ENCODE results near the gene LAMA3. TPM values are rescaled to one million over a fixed set of nuclear protein-coding genes. Genes with fewer than 3 reads are reported as not detected.

Gene LAMA3
- total and polyA plus RNA-seq, 2 donors (not counting 3 experiments of a cell fraction or from before 2014, with no cell fraction given) = 2.6 to 12.3 TPM

- Histone ChIP-seq H3K4me3 (replicated peaks in 1 of 3; ENCODE audit: insufficient read depth in 1 of 3, low read depth in 1 of 3, low read length in 3 of 3) (no peak overlapping the region), H3K36me3 (ENCODE audit: control insufficient read depth in 2 of 2, extremely low read depth in 1 of 2, insufficient read depth in 2 of 2, low read length in 2 of 2) (no peaks in the 10 kb centered on the region), H4K20me1 (replicated peaks; ENCODE audit: control insufficient read depth, extremely low read depth, insufficient read depth, low read length) (no peaks in the 10 kb centered on the region), H3K27ac (ENCODE audit: insufficient read depth, low read depth, low read length) (no peak overlapping the region), H3K4me2 (ENCODE audit: insufficient read depth, low read length) (no peak overlapping the region), H3K79me2 (ENCODE audit: control insufficient read depth, insufficient read depth, low read length) (no peaks in the 10 kb centered on the region), H3K9me1 (replicated peaks; ENCODE audit: control insufficient read depth, extremely low read depth, insufficient read depth, low read length) (no peaks in the 10 kb centered on the region), H3K9me3 (replicated peaks; ENCODE audit: control insufficient read depth, insufficient read depth, low read length) (no peaks in the 10 kb centered on the region), H3K9ac (replicated peaks; ENCODE audit: extremely low read depth, insufficient read depth, low read length) (no peak overlapping the region), H2AFZ (ENCODE audit: low read depth, low read length) (no peak overlapping the region), H3K27me3 (ENCODE audit: control insufficient read depth in 2 of 2, insufficient read depth in 2 of 2, low read length in 2 of 2) (no peaks in the 10 kb centered on the region), H3K4me1 (ENCODE audit: control insufficient read depth, extremely low read depth, insufficient read depth, low read length) (no peaks in the 10 kb centered on the region)
- ChIA-PET POLR2A (no interaction called here), CTCF (interaction anchor here (1.1 kb wide), 1 partner anchor 15 kb away, joined by 4 read pairs; no protein-coding TSS in a partner anchor)
- DNase-seq (ENCODE audit: low read depth, low spot score) (no peak), FAIRE-seq (no peak)
- dilution Hi-C loops (cut with MboI; ENCODE audit: extremely low pct_ligation_motif_present, low sequenced_read_pairs) (no loop called here), intact Hi-C loops (cut with micrococcal nuclease) (no loop called here)
- BruUV-seq (replicated peaks) = no TSS peak
- TF ChIP-seq POLR2AphosphoS5 (IDR thresholded peaks at IDR 0.05; ENCODE audit: insufficient read depth, low read depth, low read length) (no peak), EZH2 (IDR thresholded peaks at IDR 0.05; ENCODE audit: borderline replicate concordance, low read depth, low read length, severe bottlenecking) (no peak), JUN (IDR thresholded peaks at IDR 0.05; ENCODE audit: borderline replicate concordance, insufficient read depth, insufficient read length, low read depth) (no peak), MAX (IDR thresholded peaks at IDR 0.05; ENCODE audit: insufficient read depth, insufficient read length) (no peak)
Observed at GRCh38 chr18:23887493-23887892, 198.2 kb downstream of the LAMA3 start.

GRCh38 chr18:23888881-23889280, 199.6 kb downstream of the LAMA3 start:
- CTCF ChIA-PET = no interaction called here
- no peak for TF ChIP-seq JUN (IDR thresholded peaks at IDR 0.05; ENCODE audit: borderline replicate concordance, insufficient read depth, insufficient read length, low read depth)
- TF ChIP-seq MAX (IDR thresholded peaks at IDR 0.05; ENCODE audit: insufficient read depth, insufficient read length) = no peak
- no peak for TF ChIP-seq GATA2 (IDR thresholded peaks at IDR 0.05; ENCODE audit: insufficient read depth, insufficient read length, low read depth, low read length)
- TF ChIP-seq EZH2 (IDR thresholded peaks at IDR 0.05; ENCODE audit: borderline replicate concordance, low read depth, low read length, severe bottlenecking) = no peak
- TF ChIP-seq CTCF (IDR thresholded peaks at IDR 0.05; ENCODE audit: extremely low read depth in 1 of 2, insufficient read depth in 1 of 2, low read depth in 1 of 2, low read length in 2 of 2) = no peak
- no peak for TF ChIP-seq FOS (IDR thresholded peaks at IDR 0.05; ENCODE audit: borderline replicate concordance, insufficient read depth, low read length)
- TF ChIP-seq POLR2AphosphoS5 (IDR thresholded peaks at IDR 0.05; ENCODE audit: insufficient read depth, low read depth, low read length) = no peak
- no peak for TF ChIP-seq MYC (IDR thresholded peaks at IDR 0.05; ENCODE audit: low read depth, low read length)
- TF ChIP-seq POLR2A (IDR thresholded peaks at IDR 0.05; ENCODE audit: low read depth, low read length) = no peak

More at GRCh38 chr18:23888881-23889280, 199.6 kb downstream of the LAMA3 start:
- POLR2A ChIA-PET = no interaction called here
- no peak for FAIRE-seq
- Histone ChIP-seq H3K27ac (ENCODE audit: insufficient read depth, low read depth, low read length) (no peak overlapping the region), H3K79me2 (ENCODE audit: control insufficient read depth, insufficient read depth, low read length) (no peaks in the 10 kb centered on the region), H3K36me3 (ENCODE audit: control insufficient read depth in 2 of 2, extremely low read depth in 1 of 2, insufficient read depth in 2 of 2, low read length in 2 of 2) (no peaks in the 10 kb centered on the region), H3K9ac (replicated peaks; ENCODE audit: extremely low read depth, insufficient read depth, low read length) (no peak overlapping the region), H3K27me3 (ENCODE audit: control insufficient read depth in 2 of 2, insufficient read depth in 2 of 2, low read length in 2 of 2) (no peaks in the 10 kb centered on the region), H3K9me3 (replicated peaks; ENCODE audit: control insufficient read depth, insufficient read depth, low read length) (no peaks in the 10 kb centered on the region), H4K20me1 (replicated peaks; ENCODE audit: control insufficient read depth, extremely low read depth, insufficient read depth, low read length) (no peaks in the 10 kb centered on the region), H2AFZ (ENCODE audit: low read depth, low read length) (no peak overlapping the region), H3K9me1 (replicated peaks; ENCODE audit: control insufficient read depth, extremely low read depth, insufficient read depth, low read length) (no peaks in the 10 kb centered on the region), H3K4me3 (replicated peaks in 1 of 3; ENCODE audit: insufficient read depth in 1 of 3, low read depth in 1 of 3, low read length in 3 of 3) (no peak overlapping the region), H3K4me1 (ENCODE audit: control insufficient read depth, extremely low read depth, insufficient read depth, low read length) (no peaks in the 10 kb centered on the region), H3K4me2 (ENCODE audit: insufficient read depth, low read length) (no peak overlapping the region)
- no TSS peak for BruUV-seq (replicated peaks)
- dilution Hi-C loops (cut with MboI; ENCODE audit: extremely low pct_ligation_motif_present, low sequenced_read_pairs) (no loop called here), intact Hi-C loops (cut with micrococcal nuclease) (no loop called here)
- no peak for DNase-seq (ENCODE audit: low read depth, low spot score)

Data from endothelial cell of umbilical vein (primary cell).